ENCODE measurements around the gene SPRR3. TPM values are rescaled to one million over a fixed set of nuclear protein-coding genes. Genes with fewer than 3 reads are reported as not detected.

SPRR3 gene
- not detected in 2 replicates for total RNA-seq

DNA sequence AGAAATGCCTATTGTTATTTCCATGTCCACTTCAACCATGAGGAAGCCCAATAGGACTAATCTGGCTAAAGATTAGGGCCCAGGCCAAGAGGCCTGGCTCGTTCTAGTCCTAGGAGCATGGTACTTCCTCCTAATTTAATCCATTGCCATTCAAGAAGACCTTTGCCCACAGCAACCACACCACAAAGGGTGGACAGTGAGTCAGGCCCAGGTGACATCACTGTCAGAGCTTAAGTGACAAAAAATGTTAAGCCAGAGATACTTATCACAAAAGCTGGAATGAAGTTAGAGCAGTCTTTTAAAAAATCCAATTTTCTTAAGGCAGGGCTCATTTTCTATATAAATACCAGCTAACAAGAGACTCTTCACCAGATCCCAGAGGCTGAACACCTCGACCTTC is at the start of gene SPRR3:
TSS of gene SPRR3 (plus strand) at position 368 of the 400 bp plus-strand sequence. CDS start 1,272 bp downstream, outside the sequence.
- no peak for TF ChIP-seq CTCF (IDR thresholded peaks at IDR 0.05; ENCODE audit: insufficient read depth, low read depth, low read length)
- no peak within 1 kb of the TSS for H3K4me3 ChIP-seq (ENCODE audit: low read depth, low read length)
- DNase-seq (ENCODE audit: low read depth): no peak

- DNase-seq (ENCODE audit: low read depth): no peak
- TF ChIP-seq CTCF (IDR thresholded peaks at IDR 0.05; ENCODE audit: insufficient read depth, low read depth, low read length): no peak
Observed at GRCh38 chr1:152953761-152954160, 47.8 kb upstream of the SPRR3 start.

DNA sequence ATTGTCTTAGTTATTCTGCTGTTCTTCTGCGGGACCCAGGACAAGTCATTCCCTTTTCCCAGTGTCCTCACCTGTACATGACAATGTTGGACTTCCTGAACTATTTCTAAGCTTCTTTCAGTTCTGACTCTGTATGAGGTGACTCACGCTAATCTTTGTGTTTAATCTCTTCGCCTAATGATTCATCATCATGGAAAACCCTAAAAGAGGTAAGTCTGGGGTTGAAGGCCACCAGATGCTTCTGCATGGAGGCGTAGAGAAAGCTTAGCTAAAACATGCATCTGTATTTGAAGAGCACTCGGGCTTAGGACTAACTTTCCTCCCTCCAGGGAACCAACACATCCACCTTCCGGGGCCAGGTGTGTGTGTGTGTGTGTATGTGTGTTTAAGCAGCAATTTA is 47.1 kb upstream of the SPRR3 start:
- no peak for DNase-seq (ENCODE audit: low read depth)
- TF ChIP-seq CTCF (IDR thresholded peaks at IDR 0.05; ENCODE audit: insufficient read depth, low read depth, low read length): no peak
- no peak overlapping the region for H3K4me3 ChIP-seq (ENCODE audit: low read depth, low read length)

More at GRCh38 chr1:152953761-152954160, 47.8 kb upstream of the SPRR3 start:
- no peak overlapping the region for H3K4me3 ChIP-seq (ENCODE audit: low read depth, low read length)

DNA sequence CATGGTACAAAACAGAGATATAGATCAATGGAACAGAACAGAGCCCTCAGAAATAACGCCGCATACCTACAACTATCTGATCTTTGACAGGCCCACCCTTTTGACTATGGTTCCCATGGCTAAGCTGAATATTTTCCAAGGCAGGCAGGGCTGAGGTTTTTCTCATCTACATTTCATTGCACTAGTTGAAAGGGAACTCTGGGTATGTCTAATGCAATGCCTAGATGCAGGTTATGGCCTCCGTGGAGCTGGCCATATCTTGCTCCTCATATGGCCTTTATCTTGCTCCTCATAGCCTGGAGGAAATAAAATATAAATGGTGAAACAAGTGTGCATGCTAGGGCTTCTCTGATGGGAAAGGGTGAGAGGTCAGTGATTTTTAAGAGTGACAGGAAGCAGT is 44.0 kb upstream of the SPRR3 start:
- no peak for DNase-seq (ENCODE audit: low read depth)
- TF ChIP-seq CTCF (IDR thresholded peaks at IDR 0.05; ENCODE audit: insufficient read depth, low read depth, low read length): no peak
- H3K4me3 ChIP-seq (ENCODE audit: low read depth, low read length): no peak overlapping the region

GRCh38 chr1:152959273-152959672 is 42.3 kb upstream of the SPRR3 start:
- DNase-seq (ENCODE audit: low read depth): no peak
- TF ChIP-seq CTCF (IDR thresholded peaks at IDR 0.05; ENCODE audit: insufficient read depth, low read depth, low read length): no peak
- no peak overlapping the region for H3K4me3 ChIP-seq (ENCODE audit: low read depth, low read length)

- no peak overlapping the region for H3K4me3 ChIP-seq (ENCODE audit: low read depth, low read length)
- TF ChIP-seq CTCF (IDR thresholded peaks at IDR 0.05; ENCODE audit: insufficient read depth, low read depth, low read length): no peak
- DNase-seq (ENCODE audit: low read depth): no peak
Observed at GRCh38 chr1:152959801-152960451, 41.6 kb upstream of the SPRR3 start.
